Caco-2 (cell line): ENCODE results near the gene GNAQ. TPM values are rescaled to one million over a fixed set of nuclear protein-coding genes. Genes with fewer than 3 reads are reported as not detected.

Experiments used
- Bru-seq: library from RNA; stranded (reverse); fragments of 400-500 nt; gene quantifications from one replicate; lab custom pipeline; 2021; lab: Mats Ljungman, UMichigan
- BruChase-seq, 2 experiments: library from RNA; stranded (reverse); fragments of 400-500 nt; gene quantifications; one replicate each; lab custom pipeline; 2021; lab: Mats Ljungman, UMichigan
- BruUV-seq: library from RNA; stranded (reverse); fragments of 400-500 nt; replicated peaks from 2 replicates; lab custom pipeline; 2021; lab: Mats Ljungman, UMichigan
- CTCF ChIA-PET: fragments of 300-600 bp; sonication (Branson Sonifier 250); formaldehyde crosslinking; loops from one replicate; lab custom pipeline; 2022; ENCODE audit warnings: antibody characterized with exemption; lab: Charles Lee
- POLR2A ChIA-PET: fragments of 300-600 bp; sonication (Branson Sonifier 250); formaldehyde crosslinking; loops from one replicate; lab custom pipeline; 2022; ENCODE audit warnings: antibody characterized with exemption; lab: Charles Lee
- DNase-seq, 2 experiments: peaks; one replicate each; pipeline versions ENCODE4 v3.0.0 to v3.0.0-alpha.2; 2020 to 2022
- H3K27me3 ChIP-seq: replicated peaks from 2 replicates; pipeline ENCODE4 v1.6.0; 2011; ENCODE audit warnings: low read length; ENCODE audit not compliant: control insufficient read depth, insufficient read depth
- H3K36me3 ChIP-seq: 2 replicates; pipeline ENCODE4 v1.5.1; 2011; ENCODE audit warnings: low read length; ENCODE audit not compliant: control insufficient read depth, insufficient read depth
- H3K4me1 ChIP-seq: fragments of 250-450 bp; sonication (Bioruptor Pico); 2 replicates; pipeline ENCODE4 v1.5.1; 2020; ENCODE audit warnings: mild to moderate bottlenecking
- H3K4me3 ChIP-seq: 2 replicates; pipeline ENCODE4 v1.5.1; 2011; ENCODE audit warnings: low read depth, mild to moderate bottlenecking, control low read depth, low read length
- H3K9me3 ChIP-seq: fragments of 250-450 bp; sonication (Bioruptor Pico); 2 replicates; pipeline ENCODE4 v1.5.1; 2020; ENCODE audit warnings: mild to moderate bottlenecking, moderate library complexity
- H3K27ac Mint-ChIP-seq: one replicate; pipeline ENCODE4 v1.8.0; 2022; ENCODE audit warnings: mixed read lengths; ENCODE audit not compliant: unreplicated experiment
- H3K27me3 Mint-ChIP-seq: one replicate; pipeline ENCODE4 v1.8.0; 2022; ENCODE audit warnings: mixed read lengths; ENCODE audit not compliant: insufficient read depth, unreplicated experiment
- H3K36me3 Mint-ChIP-seq: one replicate; pipeline ENCODE4 v1.8.0; 2022; ENCODE audit warnings: mild to moderate bottlenecking, mixed read lengths; ENCODE audit not compliant: insufficient read depth, unreplicated experiment
- H3K4me1 Mint-ChIP-seq: one replicate; pipeline ENCODE4 v1.8.0; 2022; ENCODE audit warnings: low read depth, mixed read lengths; ENCODE audit not compliant: unreplicated experiment
- H3K4me3 Mint-ChIP-seq: one replicate; pipeline ENCODE4 v1.8.0; 2022; ENCODE audit warnings: mild to moderate bottlenecking, moderate library complexity, mixed read lengths; ENCODE audit not compliant: unreplicated experiment
- H3K9me3 Mint-ChIP-seq: one replicate; pipeline ENCODE4 v1.8.0; 2022; ENCODE audit warnings: mixed read lengths; ENCODE audit not compliant: unreplicated experiment
- intact Hi-C: fragments of 100-400 bp; cut with micrococcal nuclease; formaldehyde crosslinking; loops from one replicate; pipeline ENCODE4 v1.10.0; 2022; ENCODE audit not compliant: unreplicated experiment
- long read RNA-seq: library from polyadenylated mRNA; stranded (forward); transcript quantifications from one replicate; pipeline ENCODE4 v2.0.0, GENCODE V29; 2022
- total RNA-seq: library from RNA; stranded (reverse); gene quantifications from 2 replicates; pipeline ENCODE4 v1.2.3, GENCODE V29; 2022
- TF ChIP-seq, protein P1 (sequence below), 2 experiments: fragments of 200-600 bp in 1 of 2; IDR thresholded peaks; 1 replicate in 1 of 2; 2 replicates in 1 of 2; pipeline versions ENCODE4 v1.5.1 to v1.8.0; 2011 to 2022; ENCODE audit warnings: antibody characterized with exemption in 1 of 2, control low read depth in 1 of 2, inconsistent platforms in 1 of 2, low read depth in 1 of 2, low read length in 1 of 2, mild to moderate bottlenecking in 1 of 2, moderate library complexity in 1 of 2; ENCODE audit not compliant: insufficient read depth in 1 of 2, severe bottlenecking in 1 of 2, unreplicated experiment in 1 of 2

Gene GNAQ
- total RNA-seq (10.1 and 10.3 TPM in 2 replicates), Bru-seq, nascent RNA (percentile 62 among the genes with signal in this experiment), BruChase-seq, experiment 1, labeled RNA remaining after a 2-hour chase (percentile 56 among the genes with signal in this experiment), BruChase-seq, experiment 2, labeled RNA remaining after a 6-hour chase (percentile 54 among the genes with signal in this experiment)
- long read RNA-seq, full-length matches to known transcripts = 14 of 17 reads
- long read RNA-seq, partial matches to known transcripts = 2 of 17 reads
- long read RNA-seq, other reads (novel, unspliced or antisense) = 1 of 17 reads

- DNase-seq = no peak
- ChIA-PET POLR2A (no interaction called here), CTCF (no interaction called here)
- no peaks in the 10 kb centered on the region for H3K36me3 Mint-ChIP-seq
- no TSS peak for BruUV-seq
- Histone ChIP-seq H3K27me3 (no peaks in the 10 kb centered on the region), H3K4me3 (peak within 1 kb of the TSS; percentile 60), H3K36me3 (no peaks in the 10 kb centered on the region), H3K4me1 (no peaks in the 10 kb centered on the region), H3K9me3 (no peaks in the 10 kb centered on the region)
- no peaks in the 10 kb centered on the region for H3K9me3 Mint-ChIP-seq
- TF ChIP-seq, protein P1, sequence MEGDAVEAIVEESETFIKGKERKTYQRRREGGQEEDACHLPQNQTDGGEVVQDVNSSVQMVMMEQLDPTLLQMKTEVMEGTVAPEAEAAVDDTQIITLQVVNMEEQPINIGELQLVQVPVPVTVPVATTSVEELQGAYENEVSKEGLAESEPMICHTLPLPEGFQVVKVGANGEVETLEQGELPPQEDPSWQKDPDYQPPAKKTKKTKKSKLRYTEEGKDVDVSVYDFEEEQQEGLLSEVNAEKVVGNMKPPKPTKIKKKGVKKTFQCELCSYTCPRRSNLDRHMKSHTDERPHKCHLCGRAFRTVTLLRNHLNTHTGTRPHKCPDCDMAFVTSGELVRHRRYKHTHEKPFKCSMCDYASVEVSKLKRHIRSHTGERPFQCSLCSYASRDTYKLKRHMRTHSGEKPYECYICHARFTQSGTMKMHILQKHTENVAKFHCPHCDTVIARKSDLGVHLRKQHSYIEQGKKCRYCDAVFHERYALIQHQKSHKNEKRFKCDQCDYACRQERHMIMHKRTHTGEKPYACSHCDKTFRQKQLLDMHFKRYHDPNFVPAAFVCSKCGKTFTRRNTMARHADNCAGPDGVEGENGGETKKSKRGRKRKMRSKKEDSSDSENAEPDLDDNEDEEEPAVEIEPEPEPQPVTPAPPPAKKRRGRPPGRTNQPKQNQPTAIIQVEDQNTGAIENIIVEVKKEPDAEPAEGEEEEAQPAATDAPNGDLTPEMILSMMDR (IDR thresholded peaks at IDR 0.05; ENCODE audit: insufficient read depth in 1 of 2, low read depth in 1 of 2, low read length in 1 of 2, severe bottlenecking in 1 of 2, unreplicated experiment in 1 of 2) = no peak
- H3K4me3 Mint-ChIP-seq = peak within 1 kb of the TSS; percentile 87
- H3K27ac Mint-ChIP-seq = peak within 1 kb of the TSS; percentile 50
- H3K4me1 Mint-ChIP-seq = no peaks in the 10 kb centered on the region
- intact Hi-C loops = no loop called here
- H3K27me3 Mint-ChIP-seq = no peaks in the 10 kb centered on the region
Observed at GRCh38 chr9:78031444-78031892, at the start of gene GNAQ. GNAQ (minus strand) TSS chr9:78031811; CDS start chr9:78031235, 576 bp downstream.

DNA sequence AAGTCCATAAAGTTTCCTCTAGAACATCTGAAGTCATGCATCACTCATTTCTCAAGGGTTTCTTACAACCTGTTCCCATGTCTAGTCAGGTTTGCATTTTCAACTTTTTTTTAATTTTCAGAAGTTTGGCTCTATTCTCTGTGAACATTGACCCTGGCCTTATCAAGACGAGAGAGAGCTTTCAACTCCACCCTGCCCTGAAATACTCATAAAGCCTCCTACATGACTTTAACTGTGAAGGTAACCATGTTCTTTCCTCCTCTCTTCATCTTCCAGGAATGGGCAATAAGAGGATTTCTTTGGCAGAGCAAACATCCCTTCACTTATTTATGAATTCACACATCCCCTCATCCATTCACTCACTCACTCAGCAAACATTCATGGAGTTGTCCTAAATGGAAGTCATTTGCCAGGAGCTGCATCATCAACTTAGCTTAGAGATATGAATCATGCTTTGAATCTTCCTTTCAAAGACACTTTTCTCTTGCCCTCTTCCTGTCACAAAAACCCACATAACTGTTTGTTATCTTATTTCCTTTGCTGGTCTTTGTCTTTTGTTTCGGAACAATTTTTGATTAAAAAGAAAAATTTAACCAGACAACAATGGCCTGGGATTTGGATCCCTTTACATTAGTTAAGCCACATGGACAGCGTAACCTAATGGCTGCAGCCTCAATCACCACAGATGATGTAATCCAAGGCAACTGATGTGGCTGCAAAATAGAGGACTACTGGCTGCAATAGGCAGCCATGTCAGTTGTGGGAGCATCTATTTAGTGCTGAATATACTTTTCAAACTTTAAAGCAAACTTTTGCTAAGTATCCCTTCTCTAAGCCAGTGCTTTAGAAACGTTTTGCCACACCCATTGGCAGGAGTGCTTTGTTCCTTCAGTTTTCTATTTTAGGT is 43.0 kb upstream of the GNAQ start:
- no peaks in the 10 kb centered on the region for H3K9me3 Mint-ChIP-seq
- CTCF ChIA-PET = no interaction called here
- no peak overlapping the region for H3K27ac Mint-ChIP-seq
- Histone ChIP-seq H3K36me3 (no peaks in the 10 kb centered on the region), H3K27me3 (no peaks in the 10 kb centered on the region), H3K4me1 (no peaks in the 10 kb centered on the region), H3K9me3 (no peaks in the 10 kb centered on the region), H3K4me3 (no peak overlapping the region)
- TF ChIP-seq, protein P1 (IDR thresholded peaks at IDR 0.05; ENCODE audit: insufficient read depth in 1 of 2, low read depth in 1 of 2, low read length in 1 of 2, severe bottlenecking in 1 of 2, unreplicated experiment in 1 of 2) = no peak
- H3K4me1 Mint-ChIP-seq = no peaks in the 10 kb centered on the region
- intact Hi-C loops = no loop called here
- POLR2A ChIA-PET = no interaction called here
- no TSS peak for BruUV-seq
- H3K27me3 Mint-ChIP-seq = peaks cover 2% of the 10 kb centered on the region
- no peak overlapping the region for H3K4me3 Mint-ChIP-seq
- no peak for DNase-seq
- no peaks in the 10 kb centered on the region for H3K36me3 Mint-ChIP-seq

DNA sequence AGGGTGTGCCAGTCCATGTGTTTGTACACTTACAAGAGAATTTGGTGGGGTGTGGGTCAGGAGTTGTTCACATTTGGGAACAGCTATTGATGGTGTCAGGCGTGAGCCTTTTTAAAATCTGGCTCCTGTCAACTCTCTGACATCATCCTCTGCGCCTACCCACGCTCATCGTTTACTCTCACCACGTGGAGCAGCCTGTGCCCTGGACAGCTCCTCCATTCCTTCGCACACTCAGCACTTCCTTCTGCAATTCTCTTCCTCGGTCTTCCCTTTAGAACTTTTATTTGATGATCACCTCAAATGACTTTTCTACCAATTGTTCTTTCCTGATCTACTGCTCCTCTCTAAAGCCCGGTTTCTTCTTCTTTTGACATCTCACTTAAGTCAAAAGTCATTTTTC is 42.1 kb upstream of the GNAQ start:
- H3K9me3 Mint-ChIP-seq = no peaks in the 10 kb centered on the region
- no peaks in the 10 kb centered on the region for H3K4me1 ChIP-seq
- BruUV-seq = no TSS peak
- H3K4me3 Mint-ChIP-seq = no peak overlapping the region
- intact Hi-C loops = no loop called here
- H3K36me3 ChIP-seq = no peaks in the 10 kb centered on the region
- H3K36me3 Mint-ChIP-seq = no peaks in the 10 kb centered on the region
- no peak overlapping the region for H3K4me3 ChIP-seq
- ChIA-PET CTCF (no interaction called here), POLR2A (no interaction called here)
- TF ChIP-seq, protein P1 (IDR thresholded peaks at IDR 0.05; ENCODE audit: insufficient read depth in 1 of 2, low read depth in 1 of 2, low read length in 1 of 2, severe bottlenecking in 1 of 2, unreplicated experiment in 1 of 2) = no peak
- no peaks in the 10 kb centered on the region for H3K9me3 ChIP-seq
- H3K27me3 ChIP-seq = no peaks in the 10 kb centered on the region
- no peak for DNase-seq
- no peaks in the 10 kb centered on the region for H3K4me1 Mint-ChIP-seq
- peaks cover 2% of the 10 kb centered on the region for H3K27me3 Mint-ChIP-seq
- no peak overlapping the region for H3K27ac Mint-ChIP-seq
